CD4-positive, alpha-beta T cell treated with Interleukin-6 for 4 hours (primary cell): Measurements from ENCODE around the gene SCAP.

ENCODE experiments used
- DNase-seq: peaks from one replicate; pipeline ENCODE4 v3.0.0-alpha.2; 2020; ENCODE audit warnings: mixed read lengths

Gene SCAP

GRCh38 chr3:47412842-47413520, 62.8 kb downstream of the SCAP start:
- DNase-seq: no peak

GRCh38 chr3:47412453-47412756, 63.3 kb downstream of the SCAP start:
- no peak for DNase-seq

GRCh38 chr3:47411696-47412452, 63.9 kb downstream of the SCAP start:
- DNase-seq: no peak

GRCh38 chr3:47410801-47411646, 64.7 kb downstream of the SCAP start:
- no peak for DNase-seq

GRCh38 chr3:47410417-47410720, 65.4 kb downstream of the SCAP start:
- no peak for DNase-seq

- DNase-seq: no peak
Observed at GRCh38 chr3:47409688-47410416, 65.9 kb downstream of the SCAP start.

GRCh38 chr3:47409284-47409683, 66.5 kb downstream of the SCAP start:
- DNase-seq: no peak

- DNase-seq: no peak
Observed at GRCh38 chr3:47408839-47409229, 66.9 kb downstream of the SCAP start.

GRCh38 chr3:47407896-47408838, 67.6 kb downstream of the SCAP start:
- DNase-seq: no peak

GRCh38 chr3:47407237-47407636, 68.5 kb downstream of the SCAP start:
- no peak for DNase-seq

GRCh38 chr3:47406762-47407149, 69.0 kb downstream of the SCAP start:
- DNase-seq: no peak

GRCh38 chr3:47405820-47406761, 69.7 kb downstream of the SCAP start:
- no peak for DNase-seq

- no peak for DNase-seq
Observed at GRCh38 chr3:47404955-47405790, 70.6 kb downstream of the SCAP start.

GRCh38 chr3:47404431-47404876, 71.3 kb downstream of the SCAP start:
- no peak for DNase-seq

GRCh38 chr3:47399531-47400270, 76.0 kb downstream of the SCAP start:
- DNase-seq: no peak

GRCh38 chr3:47399016-47399415, 76.7 kb downstream of the SCAP start:
- no peak for DNase-seq

- DNase-seq: no peak
Observed at GRCh38 chr3:47398228-47398627, 77.5 kb downstream of the SCAP start.

GRCh38 chr3:47394881-47395280, 80.9 kb downstream of the SCAP start:
- DNase-seq: no peak
